Thyroid gland (tissue), 4 donors: ENCODE results near the gene SIL1. TPM values are rescaled to one million over a fixed set of nuclear protein-coding genes. Genes with fewer than 3 reads are reported as not detected.

Source experiments
- DNase-seq, 2 donors: peaks; one replicate each; pipeline ENCODE4 v3.0.0-alpha.2; 2019
- H3K27ac ChIP-seq, 3 donors: fragments of 200-600 bp; sonication (generic); 1 replicate in 2 of 3; 2 replicates in 1 of 3; pipeline ENCODE4 v1.5.1; 2016 to 2019; ENCODE audit warnings: mild to moderate bottlenecking in 1 of 3, moderate library complexity in 1 of 3
- H3K27me3 ChIP-seq: fragments of 200-600 bp; sonication (generic); one replicate; pipeline ENCODE4 v1.5.1; 2019
- H3K36me3 ChIP-seq, 2 donors: fragments of 200-600 bp; sonication (generic); one replicate each; pipeline ENCODE4 v1.5.1; 2016 to 2019
- H3K4me1 ChIP-seq, 2 donors: fragments of 200-600 bp; sonication (generic); one replicate each; pipeline ENCODE4 v1.5.1; 2017 to 2019
- H3K4me3 ChIP-seq, 3 donors: fragments of 200-600 bp; sonication (generic); replicated peaks in 1 of 3; 1 replicate in 2 of 3; 2 replicates in 1 of 3; pipeline ENCODE4 v1.5.1; 2016; ENCODE audit warnings: mild to moderate bottlenecking in 1 of 3
- H3K9me3 ChIP-seq: fragments of 200-600 bp; sonication (generic); one replicate; pipeline ENCODE4 v1.5.1; 2017
- CTCF ChIP-seq, 6 experiments: fragments of 200-600 bp in 3 of 6; fragments of 450-650 bp in 3 of 6; sonication (generic) in 3 of 6; IDR thresholded peaks; one replicate each; pipeline ENCODE4 v1.5.1; 2016 to 2019; ENCODE audit warnings: antibody characterized with exemption in 6 of 6, mild to moderate bottlenecking in 2 of 6, inconsistent platforms in 1 of 6, moderate library complexity in 1 of 6
- POLR2A ChIP-seq, 2 donors: fragments of 450-650 bp; IDR thresholded peaks; one replicate each; pipeline ENCODE4 v1.6.1; 2017; ENCODE audit warnings: antibody characterized with exemption in 2 of 2, mild to moderate bottlenecking in 2 of 2, moderate library complexity in 1 of 2
- WGBS, 2 donors: methylation state at CpG; one replicate each; pipeline ENCODE4 v1.1.5; 2017; 5-methylcytosine and 5-hydroxymethylcytosine counted together
- intact Hi-C: fragments of 100-400 bp; cut with DNase I; formaldehyde crosslinking; loops from one replicate; pipeline ENCODE4 v1.15.1; 2023
- total RNA-seq, 4 donors: library from RNA; depleted of rRNA; stranded (reverse); fragments of >200 nt; gene quantifications; one replicate each; pipeline ENCODE4 v1.2.3, GENCODE V29; 2016

The SIL1 gene
- total RNA-seq, 4 donors from 2014 or later: 57.5 to 103 (median 81.7) TPM

- H3K27ac ChIP-seq: peak overlapping the region in 1 of 3 donors; percentile 15
Observed at GRCh38 chr5:139051392-139051791, 146.8 kb downstream of the SIL1 start.

DNA sequence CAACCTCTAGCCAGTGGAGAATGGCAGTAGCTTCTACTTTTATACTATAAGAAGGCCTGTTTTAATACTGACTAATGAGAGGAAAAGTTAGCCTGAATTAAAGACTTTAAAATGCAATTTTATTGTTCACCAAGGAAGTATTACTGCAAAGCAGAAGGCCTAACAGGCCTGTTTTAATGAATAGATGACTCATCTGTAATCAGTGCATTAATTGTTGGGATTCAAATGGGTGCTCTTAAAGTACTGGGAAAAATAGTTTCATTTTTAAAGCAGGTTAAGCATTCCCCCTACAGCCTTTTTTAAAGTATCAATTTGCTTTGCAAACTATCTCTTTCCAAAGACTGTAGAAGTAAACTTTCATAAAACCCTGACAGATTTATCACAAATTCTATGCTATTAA, 147.7 kb downstream of the SIL1 start:
- no peak for DNase-seq
- Histone ChIP-seq H3K9me3 (no peaks in the 10 kb centered on the region), H3K4me3 (no peak overlapping the region), H3K27me3 (no peaks in the 10 kb centered on the region), H3K36me3 (no peaks in the 10 kb centered on the region), H3K4me1 (peaks cover 0 to 17% of the 10 kb centered on the region in 2 donors), H3K27ac (no peak overlapping the region)
- intact Hi-C loops: no loop called here
- TF ChIP-seq CTCF (IDR thresholded peaks at IDR 0.05): no peak
- TF ChIP-seq POLR2A (IDR thresholded peaks at IDR 0.05): no peak

More at GRCh38 chr5:139051392-139051791, 146.8 kb downstream of the SIL1 start:
- H3K27me3 ChIP-seq: no peaks in the 10 kb centered on the region
- no peak for DNase-seq
- H3K4me3 ChIP-seq: no peak overlapping the region
- H3K9me3 ChIP-seq: no peaks in the 10 kb centered on the region
- 63 to 65% methylated on average over 3 of the region's 3 CpGs for WGBS, 2 donors
- intact Hi-C loops: no loop called here
- H3K36me3 ChIP-seq: no peaks in the 10 kb centered on the region
- H3K4me1 ChIP-seq: peaks cover 0 to 17% of the 10 kb centered on the region in 2 donors
- TF ChIP-seq CTCF (IDR thresholded peaks at IDR 0.05): no peak
- TF ChIP-seq POLR2A (IDR thresholded peaks at IDR 0.05): no peak

DNA sequence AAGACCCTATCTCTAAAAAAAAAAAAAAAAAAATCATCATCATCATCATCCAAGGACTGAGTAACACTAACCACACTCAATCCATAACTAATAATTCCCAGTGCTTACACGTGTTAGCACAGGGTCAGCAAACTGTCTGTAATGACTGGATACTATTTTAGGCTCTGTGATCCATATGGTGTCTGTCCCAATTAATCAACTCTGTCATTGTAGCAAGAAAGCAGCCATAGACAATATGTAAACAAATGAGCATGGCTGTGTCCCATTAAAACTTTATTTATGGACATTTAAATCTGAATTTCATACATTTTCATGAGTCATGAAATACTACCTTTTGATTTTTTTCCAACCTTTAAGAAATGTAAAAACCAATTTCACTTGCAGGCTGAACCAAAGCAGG, 148.4 kb downstream of the SIL1 start:
- Histone ChIP-seq H3K27me3 (no peaks in the 10 kb centered on the region), H3K4me1 (peaks cover 0 to 17% of the 10 kb centered on the region in 2 donors), H3K4me3 (no peak overlapping the region), H3K9me3 (no peaks in the 10 kb centered on the region), H3K36me3 (no peaks in the 10 kb centered on the region), H3K27ac (no peak overlapping the region)
- TF ChIP-seq CTCF (IDR thresholded peaks at IDR 0.05) (no peak), POLR2A (IDR thresholded peaks at IDR 0.05) (no peak)
- DNase-seq: no peak
- 84 to 93% methylated on average over 1 of the region's 1 CpG for WGBS, 2 donors
- intact Hi-C loops: no loop called here

DNA sequence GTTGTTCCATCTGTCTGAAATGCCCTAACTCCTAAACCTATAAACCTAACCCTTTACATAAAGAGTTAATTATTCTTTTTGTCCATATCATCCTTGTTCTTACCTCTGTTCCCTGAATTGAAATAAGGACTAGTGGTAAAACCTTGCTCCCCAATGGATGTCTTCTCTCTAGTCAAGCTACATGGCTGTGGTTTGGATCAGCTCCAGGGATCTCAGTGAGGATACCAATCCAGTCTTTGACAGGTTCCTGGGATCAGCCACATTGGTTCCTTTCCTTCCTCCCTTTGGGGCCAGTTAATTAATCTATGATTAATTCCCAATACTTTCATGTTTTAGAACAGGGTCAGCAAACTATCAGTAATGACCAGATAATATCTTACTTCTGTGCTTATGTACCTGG, 151.6 kb downstream of the SIL1 start:
- Histone ChIP-seq H3K36me3 (no peaks in the 10 kb centered on the region), H3K4me3 (no peak overlapping the region), H3K27me3 (no peaks in the 10 kb centered on the region), H3K4me1 (peaks cover 0 to 14% of the 10 kb centered on the region in 2 donors), H3K27ac (no peak overlapping the region), H3K9me3 (no peaks in the 10 kb centered on the region)
- TF ChIP-seq POLR2A (IDR thresholded peaks at IDR 0.05) (no peak), CTCF (IDR thresholded peaks at IDR 0.05) (no peak)
- DNase-seq: no peak
- intact Hi-C loops: no loop called here

GRCh38 chr5:139043157-139043905, 154.8 kb downstream of the SIL1 start:
- TF ChIP-seq CTCF (IDR thresholded peaks at IDR 0.05) (no peak), POLR2A (IDR thresholded peaks at IDR 0.05) (no peak)
- no peaks in the 10 kb centered on the region for H3K9me3 ChIP-seq
- no peaks in the 10 kb centered on the region for H3K27me3 ChIP-seq
- intact Hi-C loops: no loop called here
- H3K4me1 ChIP-seq: no peaks in the 10 kb centered on the region
- no peak for DNase-seq
- H3K4me3 ChIP-seq: no peak overlapping the region
- WGBS, 2 donors: 85 to 92% methylated on average over 4 of the region's 4 CpGs
- H3K36me3 ChIP-seq: no peaks in the 10 kb centered on the region
- no peak overlapping the region for H3K27ac ChIP-seq
